ENCODE data around the gene MASP2. TPM values are rescaled to one million over a fixed set of nuclear protein-coding genes. Genes with fewer than 3 reads are reported as not detected.
"Not testable (repeated sequence)": the region's sequence is repeated elsewhere in the genome, so short reads cannot be mapped to it uniquely, and the experiment has no call there.

The MASP2 gene
- total RNA-seq, 2 experiments from 2014 or later, result not detected

GRCh38 chr1:11067716-11068599, 20.9 kb upstream of the MASP2 start:
- ChIA-PET CTCF (interaction anchor here (1.6 kb wide), 1 partner anchor 30 kb away, joined by 6 read pairs; no protein-coding TSS in a partner anchor), POLR2A (interaction anchor here (1.0 to 2.6 kb wide), 2 partner anchors 11 to 16 kb away, joined by 3 to 13 read pairs; no protein-coding TSS in a partner anchor)
- ATAC-seq, result no peak

GRCh38 chr1:11065796-11066195, 18.8 kb upstream of the MASP2 start:
- H3K27ac Mint-ChIP-seq, result no peak overlapping the region
- CTCF ChIA-PET, result interaction anchor here (0.7 to 6.6 kb wide), 2 partner anchors 28 kb away, joined by 5 to 78 read pairs; no protein-coding TSS in a partner anchor
- DNase-seq (no peak), ATAC-seq (no peak)
- no peak overlapping the region for H3K4me3 Mint-ChIP-seq
- H3K9me3 Mint-ChIP-seq, result no peaks in the 10 kb centered on the region
- intact Hi-C loops (cut with micrococcal nuclease), result no loop called here
- H3K36me3 Mint-ChIP-seq (ENCODE audit: low read depth), result peaks cover 67% of the 10 kb centered on the region
- no peaks in the 10 kb centered on the region for H3K27me3 Mint-ChIP-seq
- POLR2A ChIA-PET, result interaction anchor here (1.0 to 2.6 kb wide), 2 partner anchors 9 to 160 kb away, joined by 3 to 13 read pairs; no protein-coding TSS in a partner anchor
- TF ChIP-seq CTCF (IDR thresholded peaks at IDR 0.05), result no peak
- H3K4me1 Mint-ChIP-seq (ENCODE audit: low read depth), result peaks cover 40% of the 10 kb centered on the region

More at GRCh38 chr1:11067716-11068599, 20.9 kb upstream of the MASP2 start:
- H3K4me1 Mint-ChIP-seq (ENCODE audit: low read depth), result peaks cover 22% of the 10 kb centered on the region
- H3K9me3 Mint-ChIP-seq, result no peaks in the 10 kb centered on the region
- H3K27ac Mint-ChIP-seq, result peak overlapping the region; percentile 84
- H3K4me3 Mint-ChIP-seq, result no peak overlapping the region
- no peak for DNase-seq
- H3K36me3 Mint-ChIP-seq (ENCODE audit: low read depth), result peaks cover 70% of the 10 kb centered on the region
- no peaks in the 10 kb centered on the region for H3K27me3 Mint-ChIP-seq
- intact Hi-C loops (cut with micrococcal nuclease), result no loop called here
- no peak for TF ChIP-seq CTCF (IDR thresholded peaks at IDR 0.05)

- Mint-ChIP-seq H3K4me1 (ENCODE audit: low read depth) (peaks cover 40% of the 10 kb centered on the region), H3K4me3 (no peak overlapping the region), H3K27ac (no peak overlapping the region), H3K36me3 (ENCODE audit: low read depth) (peaks cover 64% of the 10 kb centered on the region), H3K27me3 (no peaks in the 10 kb centered on the region), H3K9me3 (no peaks in the 10 kb centered on the region)
- intact Hi-C loops (cut with micrococcal nuclease), result no loop called here
- ChIA-PET POLR2A (interaction anchor here (1.0 to 1.3 kb wide), 2 partner anchors 17 to 161 kb away, joined by 3 to 4 read pairs; no protein-coding TSS in a partner anchor), CTCF (interaction anchor here (1.2 to 6.6 kb wide), 2 partner anchors 27 to 33 kb away, joined by 3 to 78 read pairs; no protein-coding TSS in a partner anchor)
- ATAC-seq (no peak), DNase-seq (no peak)
- TF ChIP-seq CTCF (IDR thresholded peaks at IDR 0.05), result no peak
Observed at GRCh38 chr1:11064942-11065341, 17.9 kb upstream of the MASP2 start.

- H3K27ac Mint-ChIP-seq; H3K9me3 Mint-ChIP-seq; DNase-seq; H3K4me3 Mint-ChIP-seq; intact Hi-C loops (cut with micrococcal nuclease); ATAC-seq; H3K27me3 Mint-ChIP-seq: not testable (repeated sequence)
- peaks cover 59% of the 10 kb centered on the region for H3K36me3 Mint-ChIP-seq (ENCODE audit: low read depth)
- ChIA-PET POLR2A (interaction anchor here (0.9 to 3.6 kb wide), 6 partner anchors 9 to 52 kb away, joined by 3 to 23 read pairs (median 5); partner anchors contain the start of gene TARDBP), CTCF (interaction anchor here (1.2 to 6.6 kb wide), 4 partner anchors 9 to 35 kb away, joined by 3 to 78 read pairs (median 6); partner anchors contain the start of gene EXOSC10)
- peaks cover 33% of the 10 kb centered on the region for H3K4me1 Mint-ChIP-seq (ENCODE audit: low read depth)
Observed at GRCh38 chr1:11063937-11064537, 17.0 kb upstream of the MASP2 start.

GRCh38 chr1:11062965-11063401, 15.9 kb upstream of the MASP2 start:
- no peak for TF ChIP-seq CTCF (IDR thresholded peaks at IDR 0.05)
- ATAC-seq (peak; percentile 4), DNase-seq (peak; percentile 82)
- intact Hi-C loops (cut with micrococcal nuclease), result no loop called here
- Mint-ChIP-seq H3K36me3 (ENCODE audit: low read depth) (peaks cover 60% of the 10 kb centered on the region), H3K4me1 (ENCODE audit: low read depth) (peaks cover 38% of the 10 kb centered on the region), H3K9me3 (no peaks in the 10 kb centered on the region), H3K4me3 (peak overlapping the region; percentile 4), H3K27ac (peak overlapping the region; percentile 98), H3K27me3 (no peaks in the 10 kb centered on the region)
- CTCF ChIA-PET, result interaction anchor here (0.7 to 6.6 kb wide), 3 partner anchors 8 to 36 kb away, joined by 3 to 78 read pairs (median 7); partner anchors contain the start of gene EXOSC10
- POLR2A ChIA-PET, result interaction anchor here (0.5 to 3.6 kb wide), 7 partner anchors 10 to 845 kb away, joined by 3 to 23 read pairs (median 5); partner anchors contain the start of gene TARDBP
